CD14-positive monocyte (primary cell): ENCODE measurements around the gene PXMP4. TPM values are rescaled to one million over a fixed set of nuclear protein-coding genes. Genes with fewer than 3 reads are reported as not detected.

Experiments used
- DNase-seq, 3 donors: peaks; one replicate each; pipeline ENCODE4 v3.0.0-alpha.2; 2011 to 2022
- H2AFZ ChIP-seq: 2 replicates; pipeline ENCODE4 v1.6.0; 2012; ENCODE audit warnings: mild to moderate bottlenecking, low read depth, low read length, inconsistent platforms; ENCODE audit not compliant: insufficient read depth, poor library complexity, severe bottlenecking
- H3K27ac ChIP-seq, 2 donors: 1 replicate in 1 of 2; 2 replicates in 1 of 2; pipeline ENCODE4 v1.5.1; 2012 to 2013; ENCODE audit warnings: low read length in 2 of 2, control low read depth in 1 of 2, inconsistent platforms in 1 of 2, low read depth in 1 of 2, mild to moderate bottlenecking in 1 of 2
- H3K27me3 ChIP-seq, 2 donors: one replicate each; pipeline versions ENCODE4 v1.6.0 to v1.6.1; 2011 to 2013; ENCODE audit warnings: low read length in 2 of 2; ENCODE audit not compliant: control insufficient read depth in 2 of 2, insufficient read depth in 2 of 2
- H3K36me3 ChIP-seq, 2 donors: replicated peaks in 1 of 2; 1 replicate in 1 of 2; 2 replicates in 1 of 2; pipeline versions ENCODE4 v1.5.1 to v1.6.1; 2012 to 2013; ENCODE audit warnings: low read length in 2 of 2, control low read depth in 1 of 2, inconsistent platforms in 1 of 2, mild to moderate bottlenecking in 1 of 2; ENCODE audit not compliant: insufficient read depth in 2 of 2, control insufficient read depth in 1 of 2
- H3K4me1 ChIP-seq, 2 donors: 1 replicate in 1 of 2; 2 replicates in 1 of 2; pipeline versions ENCODE4 v1.5.1 to v1.6.1; 2012 to 2013; ENCODE audit warnings: low read length in 2 of 2, control low read depth in 1 of 2, inconsistent platforms in 1 of 2, mild to moderate bottlenecking in 1 of 2, moderate library complexity in 1 of 2; ENCODE audit not compliant: insufficient read depth in 2 of 2, control insufficient read depth in 1 of 2
- H3K4me2 ChIP-seq: replicated peaks from 2 replicates; pipeline ENCODE3; 2012; ENCODE audit warnings: low read length, moderate library complexity, mild to moderate bottlenecking; ENCODE audit not compliant: poor library complexity, severe bottlenecking; ENCODE audit errors: extremely low read depth
- H3K4me3 ChIP-seq, 3 experiments: fragments of 200-600 bp in 1 of 3; sonication (generic) in 1 of 3; replicated peaks in 1 of 3; 1 replicate in 2 of 3; 2 replicates in 1 of 3; pipeline ENCODE4 v1.5.1; 2011 to 2013; ENCODE audit warnings: low read length in 3 of 3, mild to moderate bottlenecking in 3 of 3, control low read depth in 2 of 3, low read depth in 2 of 3, inconsistent platforms in 1 of 3, moderate library complexity in 1 of 3
- H3K79me2 ChIP-seq: 2 replicates; pipeline ENCODE4 v1.6.0; 2012; ENCODE audit warnings: mild to moderate bottlenecking, control low read depth, inconsistent platforms, low read length, moderate library complexity; ENCODE audit not compliant: insufficient read depth
- H3K9ac ChIP-seq: 2 replicates; pipeline ENCODE4 v1.6.0; 2017; ENCODE audit warnings: low read length, mild to moderate bottlenecking; ENCODE audit not compliant: insufficient read depth, poor library complexity, severe bottlenecking
- H3K9me3 ChIP-seq, 2 donors: replicated peaks in 1 of 2; 1 replicate in 1 of 2; 2 replicates in 1 of 2; pipeline versions ENCODE4 v1.5.1 to v1.6.1; 2012 to 2013; ENCODE audit warnings: low read length in 2 of 2, control low read depth in 1 of 2; ENCODE audit not compliant: control insufficient read depth in 1 of 2, insufficient read depth in 1 of 2
- H4K20me1 ChIP-seq: 2 replicates; pipeline ENCODE4 v1.6.0; 2012; ENCODE audit warnings: mild to moderate bottlenecking, low read length, control low read depth, moderate library complexity; ENCODE audit not compliant: insufficient read depth
- H3K27ac Mint-ChIP-seq, 7 donors: one replicate each; pipeline ENCODE4 v1.8.0; 2020; ENCODE audit warnings: mild to moderate bottlenecking in 7 of 7, mixed read lengths in 7 of 7, moderate library complexity in 6 of 7, inconsistent platforms in 2 of 7
- H3K27me3 Mint-ChIP-seq, 3 donors: one replicate each; pipeline ENCODE4 v1.8.0; 2021 to 2022; ENCODE audit warnings: low read depth in 3 of 3, mild to moderate bottlenecking in 3 of 3, mixed read lengths in 3 of 3, moderate library complexity in 3 of 3, inconsistent platforms in 1 of 3
- H3K36me3 Mint-ChIP-seq, 2 donors: one replicate each; pipeline ENCODE4 v1.8.0; 2020; ENCODE audit warnings: mixed read lengths in 2 of 2, inconsistent platforms in 1 of 2, mild to moderate bottlenecking in 1 of 2
- H3K4me1 Mint-ChIP-seq: one replicate; pipeline ENCODE4 v1.8.0; 2020; ENCODE audit warnings: mild to moderate bottlenecking, mixed read lengths
- H3K4me3 Mint-ChIP-seq, 2 donors: one replicate each; pipeline ENCODE4 v1.8.0; 2020; ENCODE audit warnings: mild to moderate bottlenecking in 2 of 2, mixed read lengths in 2 of 2, moderate library complexity in 1 of 2
- H3K9me3 Mint-ChIP-seq, 7 donors: one replicate each; pipeline ENCODE4 v1.8.0; 2020 to 2022; ENCODE audit warnings: mixed read lengths in 7 of 7, mild to moderate bottlenecking in 6 of 7, moderate library complexity in 6 of 7, inconsistent platforms in 2 of 7
- WGBS: methylation state at CpG from one replicate; pipeline ENCODE4 v1.1.5; 2013; ENCODE audit warnings: missing lambda C conversion rate; ENCODE audit not compliant: insufficient coverage; 5-methylcytosine and 5-hydroxymethylcytosine counted together
- intact Hi-C, 2 donors: fragments of 100-400 bp; cut with micrococcal nuclease; formaldehyde crosslinking; loops; one replicate each; pipeline versions ENCODE4 v1.15.0 to v1.15.1; 2023
- polyA plus RNA-seq, 3 donors: library from polyadenylated mRNA; depleted of rRNA in 1 of 3; unstranded in 2 of 3; stranded (reverse) in 1 of 3; fragments of 300-500 nt in 2 of 3; fragments of >200 nt in 1 of 3; fragmentation: Illumina TruSeq in 2 of 3; gene quantifications; 1 replicate in 2 of 3; 2 replicates in 1 of 3; pipeline ENCODE4 v1.2.3, GENCODE V29; 2012 to 2021
- TF ChIP-seq, protein P1 (sequence below): fragments of 200-600 bp; IDR thresholded peaks from one replicate; pipeline ENCODE4 v1.8.0; 2022; ENCODE audit warnings: antibody characterized with exemption, mild to moderate bottlenecking

Gene PXMP4
- polyA plus RNA-seq, 3 donors: 4.9 to 11.4 (median 9.0) TPM

GRCh38 chr20:33668466-33669155 is 51.5 kb downstream of the PXMP4 start:
- Mint-ChIP-seq H3K27ac (no peak overlapping the region), H3K4me3 (no peak overlapping the region), H3K4me1 (peaks cover 37% of the 10 kb centered on the region), H3K9me3 (peaks cover 0 to 2% (median 0%) of the 10 kb centered on the region in 7 donors), H3K27me3 (peaks cover 2 to 7% (median 2%) of the 10 kb centered on the region in 3 donors), H3K36me3 (peaks cover 5 to 11% of the 10 kb centered on the region in 2 donors)
- Histone ChIP-seq H3K27me3 (no peaks in the 10 kb centered on the region), H3K79me2 (no peaks in the 10 kb centered on the region), H3K4me1 (peaks cover 33 to 51% of the 10 kb centered on the region in 2 donors), H4K20me1 (peaks cover 9% of the 10 kb centered on the region), H3K4me3 (peak overlapping the region in 1 of 3 experiments; percentile 85), H3K9ac (no peak overlapping the region), H3K9me3 (no peaks in the 10 kb centered on the region), H3K27ac (no peak overlapping the region), H3K36me3 (no peaks in the 10 kb centered on the region), H3K4me2 (peak overlapping the region; percentile 94), H2AFZ (no peak overlapping the region)
- no peak for DNase-seq
- TF ChIP-seq, protein P1, sequence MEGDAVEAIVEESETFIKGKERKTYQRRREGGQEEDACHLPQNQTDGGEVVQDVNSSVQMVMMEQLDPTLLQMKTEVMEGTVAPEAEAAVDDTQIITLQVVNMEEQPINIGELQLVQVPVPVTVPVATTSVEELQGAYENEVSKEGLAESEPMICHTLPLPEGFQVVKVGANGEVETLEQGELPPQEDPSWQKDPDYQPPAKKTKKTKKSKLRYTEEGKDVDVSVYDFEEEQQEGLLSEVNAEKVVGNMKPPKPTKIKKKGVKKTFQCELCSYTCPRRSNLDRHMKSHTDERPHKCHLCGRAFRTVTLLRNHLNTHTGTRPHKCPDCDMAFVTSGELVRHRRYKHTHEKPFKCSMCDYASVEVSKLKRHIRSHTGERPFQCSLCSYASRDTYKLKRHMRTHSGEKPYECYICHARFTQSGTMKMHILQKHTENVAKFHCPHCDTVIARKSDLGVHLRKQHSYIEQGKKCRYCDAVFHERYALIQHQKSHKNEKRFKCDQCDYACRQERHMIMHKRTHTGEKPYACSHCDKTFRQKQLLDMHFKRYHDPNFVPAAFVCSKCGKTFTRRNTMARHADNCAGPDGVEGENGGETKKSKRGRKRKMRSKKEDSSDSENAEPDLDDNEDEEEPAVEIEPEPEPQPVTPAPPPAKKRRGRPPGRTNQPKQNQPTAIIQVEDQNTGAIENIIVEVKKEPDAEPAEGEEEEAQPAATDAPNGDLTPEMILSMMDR: no peak
- intact Hi-C loops: loop anchor here (5.0 to 10.0 kb wide), 4 partner anchors 64 to 326 kb away; partner anchors contain the start of genes RALY (in 1 of the 2) and ZNF341 (in 1 of the 2)
- WGBS: 94% methylated on average over 12 of the region's 13 CpGs

- H3K27me3 Mint-ChIP-seq: peaks cover 2 to 6% (median 3%) of the 10 kb centered on the region in 3 donors
- DNase-seq: peak; percentile 71 to 76 (median 75)
- peak overlapping the region; percentile 68 for H3K9ac ChIP-seq
- peak overlapping the region in 1 of 2 donors; percentile 69 for H3K27ac ChIP-seq
- peak overlapping the region; percentile 79 to 80 for H3K4me3 Mint-ChIP-seq
- H4K20me1 ChIP-seq: peaks cover 9% of the 10 kb centered on the region
- peaks cover 34 to 50% of the 10 kb centered on the region in 2 donors for H3K4me1 ChIP-seq
- H3K4me2 ChIP-seq: peak overlapping the region; percentile 94
- H3K27ac Mint-ChIP-seq: peak overlapping the region in 4 of 7 donors; percentile 28 to 41 (median 32)
- H3K79me2 ChIP-seq: no peaks in the 10 kb centered on the region
- intact Hi-C loops: loop anchor here (1.0 to 10.0 kb wide), 6 partner anchors 18 to 327 kb away; partner anchors contain the start of genes E2F1 (in 1 of the 2), RALY (in 1 of the 2) and ZNF341 (in 1 of the 2)
- no peaks in the 10 kb centered on the region for H3K36me3 ChIP-seq
- TF ChIP-seq, protein P1: peak; percentile 92
- H3K9me3 ChIP-seq: no peaks in the 10 kb centered on the region
- peaks cover 5 to 11% of the 10 kb centered on the region in 2 donors for H3K36me3 Mint-ChIP-seq
- H3K9me3 Mint-ChIP-seq: peaks cover 0 to 3% (median 0%) of the 10 kb centered on the region in 7 donors
- H3K27me3 ChIP-seq: no peaks in the 10 kb centered on the region
- H2AFZ ChIP-seq: peak overlapping the region; percentile 93
- H3K4me3 ChIP-seq: peak overlapping the region; percentile 44 to 85 (median 51)
- H3K4me1 Mint-ChIP-seq: peaks cover 34% of the 10 kb centered on the region
- 12% methylated on average over 46 of the region's 47 CpGs for WGBS
Observed at GRCh38 chr20:33667676-33668465, 52.2 kb downstream of the PXMP4 start.
